HPDE6-E6E7 (cell line): ENCODE data around the gene COL13A1.

Experiments used
- DNase-seq: peaks from one replicate; pipeline ENCODE4 v3.0.0; 2011; ENCODE audit warnings: missing footprints; ENCODE audit errors: extremely low spot score

The COL13A1 gene

DNA sequence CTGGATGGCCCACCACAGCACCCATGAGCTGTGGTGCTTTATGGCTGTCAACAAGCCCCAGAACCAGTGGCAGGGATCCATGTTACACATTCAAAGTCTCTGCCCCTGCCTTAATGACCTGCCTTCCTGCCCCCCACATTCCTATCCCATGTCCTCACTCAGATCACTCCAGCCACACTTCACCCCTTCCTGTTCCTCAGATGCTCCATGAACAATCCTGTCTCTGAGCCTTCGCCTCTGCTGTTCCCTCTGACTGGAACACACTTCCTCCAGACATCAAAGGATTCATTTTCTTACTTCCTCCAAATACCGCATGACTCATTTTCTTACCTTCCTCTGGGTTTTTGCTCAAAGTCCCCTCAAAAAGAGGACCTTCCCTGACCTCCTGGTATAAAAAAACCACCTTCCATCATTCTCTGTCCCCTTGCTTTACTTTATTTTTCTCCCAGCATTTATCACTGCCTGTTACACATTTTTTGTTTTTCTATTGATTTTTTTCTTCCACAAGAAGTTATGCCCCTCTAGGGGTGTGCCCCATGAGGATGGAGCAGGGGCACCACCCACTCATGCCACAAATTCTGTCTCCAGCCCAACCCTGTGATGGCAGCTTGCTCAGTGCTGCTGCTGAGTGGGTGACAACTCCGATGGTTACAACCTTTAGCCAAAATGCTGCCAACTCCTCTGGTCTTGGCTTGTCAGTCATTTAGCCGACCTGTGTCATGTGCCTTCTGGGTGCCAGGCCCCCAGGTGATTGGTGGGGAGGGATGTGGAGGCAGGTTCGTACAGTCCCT is 18.2 kb downstream of the COL13A1 start:
- no peak for DNase-seq

GRCh38 chr10:69820817-69821216 is 19.1 kb downstream of the COL13A1 start:
- no peak for DNase-seq

DNA sequence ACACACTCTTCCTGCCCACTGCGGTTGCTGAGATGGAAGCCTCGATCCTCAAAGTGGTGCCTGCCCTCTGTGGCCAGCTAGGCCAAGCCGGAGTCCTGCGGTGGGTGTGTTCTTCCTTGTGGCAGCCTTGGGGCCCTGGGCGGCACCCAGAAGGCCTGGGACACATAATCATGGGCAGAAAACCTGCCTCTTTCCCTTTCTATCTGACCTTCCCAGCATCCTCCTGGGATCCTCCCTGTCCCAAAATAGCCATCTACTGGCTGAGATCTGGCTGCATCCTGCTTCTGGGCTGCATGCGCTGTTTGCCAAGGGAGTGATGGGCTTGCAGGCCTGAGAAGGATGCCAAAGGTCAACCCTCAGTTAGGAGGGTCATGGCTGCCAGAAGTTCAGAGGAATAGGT is 23.9 kb downstream of the COL13A1 start:
- DNase-seq, result no peak

- no peak for DNase-seq
Observed at GRCh38 chr10:69826094-69826493, 24.4 kb downstream of the COL13A1 start.

DNA sequence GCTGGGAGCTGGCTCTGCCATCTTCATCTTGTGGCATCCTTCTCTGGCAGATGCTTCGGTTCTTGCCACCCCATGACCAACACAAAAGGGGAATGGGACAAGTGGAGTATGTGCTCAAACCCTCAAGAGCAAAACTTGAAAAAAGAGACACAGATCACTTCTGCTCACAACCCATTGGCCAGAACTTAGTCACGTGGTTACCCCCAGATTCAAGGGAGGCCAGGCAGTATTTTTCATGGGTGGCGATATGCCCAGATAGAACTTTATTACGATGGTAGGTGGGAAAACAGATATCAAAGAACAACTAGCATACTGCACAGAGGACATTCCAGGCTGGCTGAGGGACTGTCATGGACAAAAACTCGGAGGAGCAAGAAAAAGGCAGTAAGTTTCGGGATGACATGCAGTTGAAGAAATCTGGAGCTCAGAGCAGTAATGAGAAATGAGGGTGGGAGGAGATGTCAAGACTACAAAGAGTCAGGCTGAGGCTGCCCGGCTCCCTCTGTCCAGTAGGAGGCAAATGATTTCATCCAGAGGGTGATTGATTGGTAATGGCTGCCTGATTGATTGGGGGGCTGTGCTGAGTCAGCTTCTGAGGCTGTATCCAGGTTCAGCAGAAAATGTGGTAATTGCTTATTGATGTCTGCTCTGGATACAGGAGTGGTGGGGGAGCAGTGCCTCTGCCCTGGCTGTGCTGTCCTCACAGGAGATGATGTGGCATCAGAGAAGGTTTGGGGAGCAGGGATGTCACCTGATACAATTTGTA is 25.3 kb downstream of the COL13A1 start:
- no peak for DNase-seq

GRCh38 chr10:69828144-69828870 is 26.6 kb downstream of the COL13A1 start:
- DNase-seq, result no peak

DNA sequence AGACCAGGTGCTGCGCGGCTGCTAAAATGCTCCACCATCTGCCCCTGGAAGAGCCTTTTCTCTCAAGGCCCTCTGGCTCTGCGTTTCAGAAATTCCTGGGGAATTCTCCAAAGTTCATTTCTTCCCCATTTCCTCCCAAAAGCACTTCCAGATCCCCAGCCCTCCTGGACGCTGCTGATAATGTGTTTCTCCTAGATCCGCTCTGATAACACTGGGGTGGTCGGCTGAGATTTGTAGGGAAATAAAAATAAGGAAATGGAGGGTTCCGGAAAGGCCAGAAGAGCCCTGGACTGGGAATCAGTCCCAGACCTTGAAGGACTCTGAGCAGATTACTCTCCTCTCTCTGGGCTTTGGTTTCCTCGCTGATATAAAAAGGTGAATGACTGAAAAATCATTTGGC is 28.1 kb downstream of the COL13A1 start:
- no peak for DNase-seq

GRCh38 chr10:69831231-69831855 is 29.6 kb downstream of the COL13A1 start:
- DNase-seq, result no peak

DNA sequence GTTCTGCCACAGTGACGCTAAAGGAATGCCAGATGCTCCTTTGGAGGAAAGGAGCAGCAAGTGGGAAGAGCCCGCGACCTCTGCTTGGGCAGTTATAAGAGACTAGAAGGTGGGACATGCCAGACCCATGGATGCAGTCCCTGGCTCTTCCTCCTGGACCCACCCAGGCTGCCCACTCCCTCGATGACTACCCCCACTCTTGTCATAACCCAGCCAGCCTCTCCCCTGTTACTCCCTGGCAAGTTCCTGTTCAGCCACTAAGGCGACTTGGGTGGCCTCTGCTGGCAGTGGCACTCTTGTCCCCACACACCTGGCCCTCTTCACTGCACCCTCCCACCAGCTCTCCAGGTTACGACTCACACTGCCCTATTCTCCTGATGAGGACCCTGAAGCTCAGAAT is 33.5 kb downstream of the COL13A1 start:
- DNase-seq, result no peak

- no peak for DNase-seq
Observed at GRCh38 chr10:69835875-69836730, 34.4 kb downstream of the COL13A1 start.

- no peak for DNase-seq
Observed at GRCh38 chr10:69836731-69837030, 35.0 kb downstream of the COL13A1 start.

DNA sequence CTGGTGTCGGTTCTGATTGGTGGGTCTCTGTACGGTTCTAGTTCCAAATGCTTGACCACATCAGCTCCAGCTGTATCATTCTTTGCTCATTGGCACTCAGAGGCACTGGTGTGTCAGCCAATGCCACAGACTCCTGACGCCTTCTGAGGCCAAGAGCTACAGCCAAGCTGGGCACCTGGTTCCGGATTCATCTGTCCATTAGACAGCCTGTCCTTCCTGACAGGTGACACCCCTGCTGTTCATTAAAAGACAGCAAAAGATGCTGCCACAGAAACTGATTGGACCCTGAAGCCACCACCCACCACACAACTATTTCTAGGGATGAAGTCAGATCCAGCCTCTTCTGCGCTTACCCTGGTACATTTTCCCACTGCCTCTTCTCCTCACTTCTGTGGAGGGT is 35.6 kb downstream of the COL13A1 start:
- no peak for DNase-seq

- DNase-seq, result no peak
Observed at GRCh38 chr10:69838418-69838817, 36.7 kb downstream of the COL13A1 start.

DNA sequence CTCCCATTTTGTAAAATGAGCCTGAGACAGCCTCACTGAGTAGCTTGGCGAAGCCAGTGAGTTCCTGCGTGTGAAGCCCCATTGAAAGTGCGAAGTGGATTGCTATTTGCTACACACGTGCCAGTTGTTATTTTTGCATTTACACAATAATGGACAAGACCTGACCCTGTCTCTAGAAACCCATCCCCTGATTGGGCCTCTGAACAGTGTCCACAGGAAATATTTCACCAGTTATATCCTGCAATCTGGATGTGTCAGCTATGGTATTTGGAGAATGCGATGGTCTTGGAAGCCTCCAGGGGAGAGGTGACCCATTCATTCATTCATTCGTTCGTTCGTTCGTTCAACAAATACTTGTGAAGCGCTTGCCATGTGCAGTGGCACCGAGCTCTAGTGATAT is 37.1 kb downstream of the COL13A1 start:
- DNase-seq, result no peak

- peak; percentile 39 for DNase-seq
Observed at GRCh38 chr10:69839696-69840345, 38.1 kb downstream of the COL13A1 start.

GRCh38 chr10:69840773-69841172 is 39.1 kb downstream of the COL13A1 start:
- DNase-seq, result no peak

- no peak for DNase-seq
Observed at GRCh38 chr10:69842020-69842419, 40.3 kb downstream of the COL13A1 start.

- no peak for DNase-seq
Observed at GRCh38 chr10:69842882-69843281, 41.2 kb downstream of the COL13A1 start.

GRCh38 chr10:69843923-69844322 is 42.2 kb downstream of the COL13A1 start:
- DNase-seq, result no peak

GRCh38 chr10:69844698-69845097 is 43.0 kb downstream of the COL13A1 start:
- no peak for DNase-seq
